ENCODE data around the gene TXNDC5. TPM values are rescaled to one million over a fixed set of nuclear protein-coding genes. Genes with fewer than 3 reads are reported as not detected.
"Not testable (repeated sequence)": the region's sequence is repeated elsewhere in the genome, so short reads cannot be mapped to it uniquely, and the experiment has no call there.

Gene TXNDC5
- polyA plus RNA-seq, 1 donor from 2014 or later = 37.7 TPM

DNA sequence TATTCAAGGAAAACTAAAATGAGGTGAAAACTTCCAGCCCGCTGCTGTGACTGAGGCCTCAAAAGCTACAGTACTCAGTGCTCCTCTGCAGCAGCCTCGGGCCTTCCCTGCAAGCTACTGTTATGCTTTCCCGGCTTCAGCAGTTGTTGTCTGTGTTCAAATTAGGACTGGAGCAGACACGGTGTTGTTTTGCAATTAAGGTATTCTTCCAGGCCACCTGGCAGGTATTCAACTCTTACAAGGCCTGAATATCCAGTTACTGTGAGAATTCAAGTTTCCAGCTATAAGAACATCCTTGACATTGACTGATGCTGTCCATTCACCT is 10.7 kb downstream of the TXNDC5 start:
- Histone ChIP-seq H3K9me2 (ENCODE audit: insufficient read depth, low read length) (no peaks in the 10 kb centered on the region), H3K79me2 (replicated peaks; ENCODE audit: insufficient read depth, low read length) (no peaks in the 10 kb centered on the region), H2AFZ (ENCODE audit: low read depth, low read length) (no peak overlapping the region), H3K27ac (ENCODE audit: low read length) (no peak overlapping the region), H4K20me1 (ENCODE audit: insufficient read depth) (no peaks in the 10 kb centered on the region), H3K36me3 (ENCODE audit: insufficient read depth, low read length) (peaks cover 6% of the 10 kb centered on the region), H3K4me2 (ENCODE audit: low read length) (no peak overlapping the region), H3K9me3 (ENCODE audit: low read length) (no peaks in the 10 kb centered on the region), H3K9ac (ENCODE audit: low read length) (no peak overlapping the region), H3F3A (ENCODE audit: insufficient read depth, low read length, poor library complexity, severe bottlenecking) (no peaks in the 10 kb centered on the region), H3K27me3 (ENCODE audit: insufficient read depth, low read depth, low read length) (no peaks in the 10 kb centered on the region), H3K4me3 (ENCODE audit: low read length) (no peak overlapping the region)
- TF ChIP-seq SMC3 (conservative IDR thresholded peaks at IDR 0.05; ENCODE audit: poor library complexity) (no peak), EZH2 (IDR thresholded peaks at IDR 0.05; ENCODE audit: borderline replicate concordance, insufficient read depth, low read length, poor library complexity, severe bottlenecking) (no peak), TAF1 (IDR thresholded peaks at IDR 0.05; ENCODE audit: low read depth) (no peak)
- TF ChIP-seq, protein P1, sequence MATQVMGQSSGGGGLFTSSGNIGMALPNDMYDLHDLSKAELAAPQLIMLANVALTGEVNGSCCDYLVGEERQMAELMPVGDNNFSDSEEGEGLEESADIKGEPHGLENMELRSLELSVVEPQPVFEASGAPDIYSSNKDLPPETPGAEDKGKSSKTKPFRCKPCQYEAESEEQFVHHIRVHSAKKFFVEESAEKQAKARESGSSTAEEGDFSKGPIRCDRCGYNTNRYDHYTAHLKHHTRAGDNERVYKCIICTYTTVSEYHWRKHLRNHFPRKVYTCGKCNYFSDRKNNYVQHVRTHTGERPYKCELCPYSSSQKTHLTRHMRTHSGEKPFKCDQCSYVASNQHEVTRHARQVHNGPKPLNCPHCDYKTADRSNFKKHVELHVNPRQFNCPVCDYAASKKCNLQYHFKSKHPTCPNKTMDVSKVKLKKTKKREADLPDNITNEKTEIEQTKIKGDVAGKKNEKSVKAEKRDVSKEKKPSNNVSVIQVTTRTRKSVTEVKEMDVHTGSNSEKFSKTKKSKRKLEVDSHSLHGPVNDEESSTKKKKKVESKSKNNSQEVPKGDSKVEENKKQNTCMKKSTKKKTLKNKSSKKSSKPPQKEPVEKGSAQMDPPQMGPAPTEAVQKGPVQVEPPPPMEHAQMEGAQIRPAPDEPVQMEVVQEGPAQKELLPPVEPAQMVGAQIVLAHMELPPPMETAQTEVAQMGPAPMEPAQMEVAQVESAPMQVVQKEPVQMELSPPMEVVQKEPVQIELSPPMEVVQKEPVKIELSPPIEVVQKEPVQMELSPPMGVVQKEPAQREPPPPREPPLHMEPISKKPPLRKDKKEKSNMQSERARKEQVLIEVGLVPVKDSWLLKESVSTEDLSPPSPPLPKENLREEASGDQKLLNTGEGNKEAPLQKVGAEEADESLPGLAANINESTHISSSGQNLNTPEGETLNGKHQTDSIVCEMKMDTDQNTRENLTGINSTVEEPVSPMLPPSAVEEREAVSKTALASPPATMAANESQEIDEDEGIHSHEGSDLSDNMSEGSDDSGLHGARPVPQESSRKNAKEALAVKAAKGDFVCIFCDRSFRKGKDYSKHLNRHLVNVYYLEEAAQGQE (IDR thresholded peaks at IDR 0.05; ENCODE audit: borderline replicate concordance) = no peak

DNA sequence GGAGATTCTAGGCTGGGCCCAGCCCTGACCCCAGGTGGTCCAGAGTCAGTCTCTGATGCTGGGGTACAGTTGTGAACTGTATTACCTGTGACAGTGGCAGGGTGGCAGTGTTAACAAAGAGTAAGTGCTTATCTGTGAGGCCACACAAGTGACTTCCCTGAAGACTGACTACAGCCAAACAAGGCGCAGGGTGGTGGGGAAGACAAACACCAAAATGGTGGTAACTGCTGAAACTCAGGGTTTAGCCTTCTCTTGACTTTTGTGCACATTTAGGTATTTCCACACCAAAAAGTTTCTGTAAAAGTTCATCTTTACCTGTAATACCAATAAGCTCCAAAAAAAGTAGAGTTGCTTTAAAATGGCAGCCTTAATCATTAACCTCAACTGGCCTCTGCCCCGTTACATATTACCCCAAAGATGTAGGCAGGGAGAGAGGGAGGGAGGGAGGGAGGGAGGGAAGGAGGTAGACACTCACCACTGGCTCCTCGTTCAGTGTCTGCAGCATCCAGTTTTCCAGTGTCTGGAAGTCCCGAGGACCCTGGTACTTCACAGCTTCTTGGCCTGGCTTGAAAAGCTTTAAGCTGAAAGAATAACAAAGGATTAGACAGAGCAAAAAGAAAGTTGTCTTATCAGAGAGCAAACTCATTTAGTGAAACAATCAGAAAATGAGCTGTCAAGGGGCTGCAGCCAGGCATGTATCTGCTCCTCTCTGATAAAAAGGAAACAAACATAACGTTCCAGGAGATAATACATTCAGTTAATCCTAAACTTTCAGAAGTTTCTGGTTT is 11.3 kb downstream of the TXNDC5 start:
- Histone ChIP-seq H2AFZ (ENCODE audit: low read depth, low read length) (no peak overlapping the region), H3K9me2 (ENCODE audit: insufficient read depth, low read length) (no peaks in the 10 kb centered on the region), H3K9me3 (ENCODE audit: low read length) (no peaks in the 10 kb centered on the region), H3K4me2 (ENCODE audit: low read length) (no peak overlapping the region), H4K20me1 (ENCODE audit: insufficient read depth) (no peaks in the 10 kb centered on the region), H3K4me3 (ENCODE audit: low read length) (no peak overlapping the region), H3K27me3 (ENCODE audit: insufficient read depth, low read depth, low read length) (no peaks in the 10 kb centered on the region), H3F3A (ENCODE audit: insufficient read depth, low read length, poor library complexity, severe bottlenecking) (no peaks in the 10 kb centered on the region), H3K79me2 (replicated peaks; ENCODE audit: insufficient read depth, low read length) (no peaks in the 10 kb centered on the region), H3K36me3 (ENCODE audit: insufficient read depth, low read length) (peaks cover 6% of the 10 kb centered on the region), H3K27ac (ENCODE audit: low read length) (no peak overlapping the region), H3K9ac (ENCODE audit: low read length) (no peak overlapping the region)
- no peak for TF ChIP-seq POLR2AphosphoS5 (IDR thresholded peaks at IDR 0.05)
- TF ChIP-seq, protein P2, sequence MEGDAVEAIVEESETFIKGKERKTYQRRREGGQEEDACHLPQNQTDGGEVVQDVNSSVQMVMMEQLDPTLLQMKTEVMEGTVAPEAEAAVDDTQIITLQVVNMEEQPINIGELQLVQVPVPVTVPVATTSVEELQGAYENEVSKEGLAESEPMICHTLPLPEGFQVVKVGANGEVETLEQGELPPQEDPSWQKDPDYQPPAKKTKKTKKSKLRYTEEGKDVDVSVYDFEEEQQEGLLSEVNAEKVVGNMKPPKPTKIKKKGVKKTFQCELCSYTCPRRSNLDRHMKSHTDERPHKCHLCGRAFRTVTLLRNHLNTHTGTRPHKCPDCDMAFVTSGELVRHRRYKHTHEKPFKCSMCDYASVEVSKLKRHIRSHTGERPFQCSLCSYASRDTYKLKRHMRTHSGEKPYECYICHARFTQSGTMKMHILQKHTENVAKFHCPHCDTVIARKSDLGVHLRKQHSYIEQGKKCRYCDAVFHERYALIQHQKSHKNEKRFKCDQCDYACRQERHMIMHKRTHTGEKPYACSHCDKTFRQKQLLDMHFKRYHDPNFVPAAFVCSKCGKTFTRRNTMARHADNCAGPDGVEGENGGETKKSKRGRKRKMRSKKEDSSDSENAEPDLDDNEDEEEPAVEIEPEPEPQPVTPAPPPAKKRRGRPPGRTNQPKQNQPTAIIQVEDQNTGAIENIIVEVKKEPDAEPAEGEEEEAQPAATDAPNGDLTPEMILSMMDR (IDR thresholded peaks at IDR 0.05; ENCODE audit: poor library complexity, severe bottlenecking) = peak; percentile 34
- TF ChIP-seq RAD21 (conservative IDR thresholded peaks at IDR 0.05) = peak; percentile 43
- no peak for TF ChIP-seq EZH2 (IDR thresholded peaks at IDR 0.05; ENCODE audit: borderline replicate concordance, insufficient read depth, low read length, poor library complexity, severe bottlenecking)
- no peak for TF ChIP-seq TAF1 (IDR thresholded peaks at IDR 0.05; ENCODE audit: low read depth)
- TF ChIP-seq, protein P1 (IDR thresholded peaks at IDR 0.05; ENCODE audit: borderline replicate concordance) = no peak
- no peak for TF ChIP-seq EP300 (conservative IDR thresholded peaks at IDR 0.05; ENCODE audit: poor library complexity, severe bottlenecking)
- TF ChIP-seq SMC3 (conservative IDR thresholded peaks at IDR 0.05; ENCODE audit: poor library complexity) = peak; percentile 46
- no peak for TF ChIP-seq MXI1 (conservative IDR thresholded peaks at IDR 0.05; ENCODE audit: poor library complexity, severe bottlenecking)

DNA sequence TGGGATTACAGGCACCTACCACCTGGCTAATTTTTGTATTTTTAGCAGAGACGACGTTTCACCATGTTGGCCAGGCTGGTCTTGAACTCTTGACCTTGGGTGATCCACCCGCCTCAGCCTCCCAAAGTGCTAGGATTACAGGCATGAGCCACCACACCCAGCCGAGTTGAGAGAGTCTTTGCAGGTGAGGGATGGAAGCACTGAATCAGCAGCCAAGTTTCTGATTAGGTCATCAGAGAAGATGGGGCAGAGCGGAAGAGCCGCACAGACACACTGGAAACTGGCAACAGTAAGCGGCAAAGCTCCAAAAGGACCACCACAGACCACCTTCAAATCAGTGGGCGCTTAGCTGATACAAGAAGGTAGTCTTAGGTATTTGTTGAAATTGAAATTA is 12.4 kb downstream of the TXNDC5 start:
- H4K20me1 ChIP-seq (ENCODE audit: insufficient read depth); H3K4me3 ChIP-seq (ENCODE audit: low read length); H3F3A ChIP-seq (ENCODE audit: insufficient read depth, low read length, poor library complexity, severe bottlenecking); H3K9ac ChIP-seq (ENCODE audit: low read length); H3K9me2 ChIP-seq (ENCODE audit: insufficient read depth, low read length); H3K79me2 ChIP-seq (replicated peaks; ENCODE audit: insufficient read depth, low read length); H3K9me3 ChIP-seq (ENCODE audit: low read length); H3K27ac ChIP-seq (ENCODE audit: low read length); H3K27me3 ChIP-seq (ENCODE audit: insufficient read depth, low read depth, low read length); H2AFZ ChIP-seq (ENCODE audit: low read depth, low read length); H3K4me2 ChIP-seq (ENCODE audit: low read length); H3K36me3 ChIP-seq (ENCODE audit: insufficient read depth, low read length): not testable (repeated sequence)

Data from neural cell (in vitro differentiated cells).